H1 (cell line): ENCODE data around the gene HIP1. TPM values are rescaled to one million over a fixed set of nuclear protein-coding genes. Genes with fewer than 3 reads are reported as not detected.
"Not testable (repeated sequence)": the region's sequence is repeated elsewhere in the genome, so short reads cannot be mapped to it uniquely, and the experiment has no call there.

Source experiments
- CTCF ChIA-PET: fragments of 300-600 bp; sonication (Branson Sonifier 250); formaldehyde crosslinking; loops from one replicate; lab custom pipeline; 2021; ENCODE audit not compliant: partially characterized antibody; lab: Charles Lee
- POLR2A ChIA-PET: fragments of 300-600 bp; sonication (Branson Sonifier 250); formaldehyde crosslinking; loops from one replicate; lab custom pipeline; 2021; ENCODE audit warnings: inconsistent platforms; ENCODE audit not compliant: partially characterized antibody; lab: Charles Lee
- DNase-seq, 2 experiments: peaks; one replicate each; pipeline versions ENCODE4 v3.0.0 to v3.0.0-alpha.2; 2010 to 2022; ENCODE audit warnings: low spot score in 2 of 2, low read depth in 1 of 2, mixed read lengths in 1 of 2
- FAIRE-seq: peaks from 2 replicates; lab custom pipeline; 2011; peaks lifted over from hg19 to GRCh38; lab: Jason Lieb, UNC
- H2AFZ ChIP-seq: 2 replicates; pipeline ENCODE4 v1.8.1; 2012; ENCODE audit warnings: low read length, inconsistent platforms
- H2AK5ac ChIP-seq: 2 replicates; pipeline ENCODE4 v1.6.1; 2013; ENCODE audit warnings: low read depth, low read length
- H2BK120ac ChIP-seq: replicated peaks from 2 replicates; pipeline ENCODE3; 2013; ENCODE audit warnings: low read depth, low read length, inconsistent platforms
- H2BK12ac ChIP-seq: 2 replicates; pipeline ENCODE4 v1.6.1; 2013; ENCODE audit warnings: low read depth, low read length
- H2BK15ac ChIP-seq: 2 replicates; pipeline ENCODE4 v1.6.1; 2013; ENCODE audit warnings: low read length
- H2BK20ac ChIP-seq: 2 replicates; pipeline ENCODE4 v1.6.1; 2013; ENCODE audit warnings: low read length
- H2BK5ac ChIP-seq: 2 replicates; pipeline ENCODE4 v1.6.1; 2013; ENCODE audit warnings: low read depth, low read length
- H3K14ac ChIP-seq: 2 replicates; pipeline ENCODE4 v1.6.1; 2013; ENCODE audit warnings: inconsistent platforms; ENCODE audit not compliant: insufficient read length
- H3K18ac ChIP-seq: 2 replicates; pipeline ENCODE4 v1.6.1; 2013; ENCODE audit warnings: low read length; ENCODE audit errors: extremely low read depth
- H3K23ac ChIP-seq: 2 replicates; pipeline ENCODE4 v1.6.1; 2013; ENCODE audit warnings: inconsistent platforms; ENCODE audit not compliant: insufficient read length
- H3K23me2 ChIP-seq: 2 replicates; pipeline ENCODE4 v1.6.1; 2013; ENCODE audit warnings: low read depth, low read length
- H3K27ac ChIP-seq: 2 replicates; pipeline ENCODE4 v1.6.1; 2011; ENCODE audit warnings: low read depth, low read length, inconsistent platforms
- H3K27me3 ChIP-seq, 4 experiments: replicated peaks in 1 of 4; 1 replicate in 1 of 4; 2 replicates in 3 of 4; pipeline versions ENCODE4 v1.6.1 to v1.8.1; 2011 to 2013; ENCODE audit warnings: low read length in 3 of 4, mild to moderate bottlenecking in 3 of 4, inconsistent platforms in 2 of 4, mixed read lengths in 2 of 4, moderate library complexity in 1 of 4; ENCODE audit not compliant: control insufficient read depth in 3 of 4, insufficient read depth in 3 of 4; ENCODE audit errors: extremely low read depth in 1 of 4
- H3K36me3 ChIP-seq, 4 experiments: 2 replicates each; pipeline versions ENCODE4 v1.6.1 to v1.8.1; 2011 to 2013; ENCODE audit warnings: mild to moderate bottlenecking in 4 of 4, low read length in 3 of 4, moderate library complexity in 2 of 4, control low read depth in 1 of 4, inconsistent platforms in 1 of 4; ENCODE audit not compliant: insufficient read depth in 4 of 4, control insufficient read depth in 2 of 4
- H3K4ac ChIP-seq: replicated peaks from 2 replicates; pipeline ENCODE3; 2013; ENCODE audit warnings: low read length, low read depth, mixed read lengths, inconsistent platforms; ENCODE audit not compliant: insufficient read length
- H3K4me1 ChIP-seq, 4 experiments: replicated peaks in 1 of 4; 1 replicate in 1 of 4; 2 replicates in 3 of 4; pipeline versions ENCODE4 v1.6.1 to v1.8.1; 2011 to 2013; ENCODE audit warnings: low read length in 3 of 4, inconsistent platforms in 2 of 4, mixed read lengths in 1 of 4; ENCODE audit not compliant: insufficient read depth in 4 of 4, control insufficient read depth in 3 of 4
- H3K4me2 ChIP-seq, 2 experiments: 2 replicates each; pipeline versions ENCODE4 v1.6.1 to v1.8.1; 2011 to 2013; ENCODE audit warnings: low read depth in 2 of 2, low read length in 2 of 2, control low read depth in 1 of 2, inconsistent platforms in 1 of 2, mild to moderate bottlenecking in 1 of 2; ENCODE audit not compliant: insufficient read depth in 1 of 2
- H3K4me3 ChIP-seq, 4 experiments: fragments of 200-600, 300-600 bp in 1 of 4; sonication (generic), shearing (Covaris generic), sonication (Bioruptor Twin) in 1 of 4; 2 replicates each; pipeline versions ENCODE4 v1.5.1 to v1.8.1; 2011 to 2016; ENCODE audit warnings: low read length in 4 of 4, low read depth in 3 of 4, control low read depth in 2 of 4, inconsistent platforms in 2 of 4, mild to moderate bottlenecking in 2 of 4, mixed read lengths in 1 of 4, moderate library complexity in 1 of 4; ENCODE audit not compliant: insufficient read depth in 2 of 4; ENCODE audit errors: extremely low read depth in 1 of 4
- H3K56ac ChIP-seq: replicated peaks from 2 replicates; pipeline ENCODE3; 2013; ENCODE audit warnings: low read depth, mild to moderate bottlenecking, mixed read lengths, low read length, inconsistent platforms; ENCODE audit not compliant: insufficient read length
- H3K79me1 ChIP-seq: 2 replicates; pipeline ENCODE4 v1.6.1; 2013; ENCODE audit warnings: low read depth, low read length, control low read depth
- H3K79me2 ChIP-seq, 2 experiments: 2 replicates each; pipeline versions ENCODE4 v1.6.1 to v1.8.1; 2012 to 2013; ENCODE audit warnings: low read length in 2 of 2, mild to moderate bottlenecking in 2 of 2, inconsistent platforms in 1 of 2; ENCODE audit not compliant: insufficient read depth in 2 of 2, control insufficient read depth in 1 of 2
- H3K9ac ChIP-seq, 4 experiments: replicated peaks in 1 of 4; 1 replicate in 1 of 4; 2 replicates in 3 of 4; pipeline versions ENCODE4 v1.6.1 to v1.8.1; 2011 to 2013; ENCODE audit warnings: low read depth in 3 of 4, low read length in 3 of 4, control low read depth in 2 of 4, mild to moderate bottlenecking in 2 of 4, moderate library complexity in 2 of 4, inconsistent platforms in 1 of 4; ENCODE audit errors: extremely low read depth in 1 of 4
- H3K9me3 ChIP-seq, 2 experiments: 2 replicates each; pipeline versions ENCODE4 v1.6.1 to v1.8.1; 2012 to 2013; ENCODE audit warnings: mild to moderate bottlenecking in 2 of 2, moderate library complexity in 2 of 2, control low read depth in 1 of 2, inconsistent platforms in 1 of 2, low read depth in 1 of 2, low read length in 1 of 2, mixed read lengths in 1 of 2; ENCODE audit not compliant: insufficient read depth in 2 of 2
- H4K20me1 ChIP-seq, 2 experiments: replicated peaks in 1 of 2; 2 replicates each; pipeline versions ENCODE3 to v1.8.1; 2011 to 2013; ENCODE audit warnings: inconsistent platforms in 2 of 2, low read length in 2 of 2, mild to moderate bottlenecking in 1 of 2; ENCODE audit not compliant: insufficient read depth in 2 of 2, control insufficient read depth in 1 of 2
- H4K5ac ChIP-seq: 2 replicates; pipeline ENCODE4 v1.6.1; 2013; ENCODE audit warnings: low read length, low read depth, mixed read lengths, inconsistent platforms; ENCODE audit not compliant: insufficient read length
- H4K8ac ChIP-seq: 2 replicates; pipeline ENCODE4 v1.8.0; 2013; ENCODE audit warnings: mild to moderate bottlenecking, moderate library complexity, low read length, inconsistent platforms; ENCODE audit not compliant: insufficient read depth; ENCODE audit errors: extremely low read depth
- H4K91ac ChIP-seq: replicated peaks from 2 replicates; pipeline ENCODE3; 2013; ENCODE audit warnings: low read length, mixed read lengths, inconsistent platforms; ENCODE audit not compliant: insufficient read length
- BACH1 ChIP-seq: IDR thresholded peaks from 2 replicates; pipeline ENCODE4 v1.6.1; 2012; ENCODE audit warnings: low read length, improper control_type of control experiment
- BRCA1 ChIP-seq: IDR thresholded peaks from 2 replicates; pipeline ENCODE4 v1.6.1; 2012; ENCODE audit warnings: low read depth, low read length, improper control_type of control experiment
- CREB1 ChIP-seq: IDR thresholded peaks from 2 replicates; pipeline ENCODE4 v1.6.1; 2012; ENCODE audit warnings: inconsistent platforms
- SIN3A ChIP-seq, 2 experiments: IDR thresholded peaks in 1 of 2; conservative IDR thresholded peaks in 1 of 2; 2 replicates each; pipeline ENCODE4 v1.6.1; 2011 to 2012; ENCODE audit warnings: low read length in 2 of 2, improper control_type of control experiment in 1 of 2, low read depth in 1 of 2, mild to moderate bottlenecking in 1 of 2
- WGBS, 2 experiments: shearing (Covaris generic) in 1 of 2; methylation state at CpG; one replicate each; pipeline versions ENCODE4 v1.1.6 to v1.1.7; 2013 to 2015; ENCODE audit warnings: low lambda C conversion rate in 2 of 2, mixed read lengths in 2 of 2, inconsistent platforms in 1 of 2, low coverage in 1 of 2, missing lambda C conversion rate in 1 of 2; ENCODE audit not compliant: insufficient replicate concordance in 2 of 2, insufficient coverage in 1 of 2, insufficient read length in 1 of 2; ENCODE audit errors: extremely low coverage in 1 of 2, missing lambda C conversion rate in 1 of 2; 5-methylcytosine and 5-hydroxymethylcytosine counted together
- polyA plus RNA-seq, 7 experiments: library from polyadenylated mRNA; depleted of rRNA in 3 of 7; stranded (reverse) in 5 of 7; unstranded in 2 of 7; fragments of >200 nt in 5 of 7; fragments of 200-250 nt in 2 of 7; gene quantifications; 1 replicate in 5 of 7; 2 replicates in 1 of 7; 4 replicates in 1 of 7; pipeline versions ENCODE4 v1.2.1 to v1.2.3, GENCODE V29; 2011 to 2013; ENCODE audit warnings: missing spikeins in 2 of 7, mixed read lengths in 2 of 7
- total RNA-seq: library from RNA; stranded (reverse); fragmentation: NEBNext Ultra II Directional; extraction: Animal tissue kit (Norgen Biotek cat#: 25700); gene quantifications from 2 replicates; pipeline ENCODE4 v1.2.1, GENCODE V29; 2021
- TF ChIP-seq, protein P1 (sequence below): IDR thresholded peaks from 2 replicates; pipeline ENCODE4 v1.6.1; 2012; ENCODE audit warnings: low read length, inconsistent platforms

The HIP1 gene
- total and polyA plus RNA-seq, 2 of the 8 experiments (the other 6 are each of a cell fraction or from before 2014, with no cell fraction given): 51.8 to 108 TPM

DNA sequence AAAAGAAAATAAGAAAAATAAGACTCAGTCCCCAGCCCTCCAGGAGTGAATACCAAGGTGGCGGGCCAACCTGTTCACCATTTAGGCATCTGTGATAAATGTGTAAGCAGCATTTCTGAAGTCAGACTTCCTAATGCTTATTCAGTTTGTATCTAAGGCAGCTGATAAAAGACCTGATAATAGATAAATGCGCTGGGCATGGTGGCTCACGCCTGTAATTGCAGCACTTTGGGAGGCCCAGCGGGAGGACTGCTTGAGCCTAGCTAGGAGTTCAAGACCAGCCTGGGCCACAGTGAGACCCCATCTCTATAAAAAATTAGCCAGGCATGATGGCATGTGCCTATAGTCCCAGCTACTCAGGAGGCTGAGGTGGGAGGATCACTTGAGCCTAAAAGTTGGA, 143.0 kb downstream of the HIP1 start (continued):
- TF ChIP-seq CREB1 (no peak), SIN3A (conservative IDR thresholded peaks at IDR 0.05 in 1 of 2, IDR thresholded peaks at IDR 0.05 in 1 of 2; ENCODE audit: low read depth in 1 of 2, low read length in 2 of 2) (no peak), BACH1 (no peak), BRCA1 (no peak)
- TF ChIP-seq, protein P1, sequence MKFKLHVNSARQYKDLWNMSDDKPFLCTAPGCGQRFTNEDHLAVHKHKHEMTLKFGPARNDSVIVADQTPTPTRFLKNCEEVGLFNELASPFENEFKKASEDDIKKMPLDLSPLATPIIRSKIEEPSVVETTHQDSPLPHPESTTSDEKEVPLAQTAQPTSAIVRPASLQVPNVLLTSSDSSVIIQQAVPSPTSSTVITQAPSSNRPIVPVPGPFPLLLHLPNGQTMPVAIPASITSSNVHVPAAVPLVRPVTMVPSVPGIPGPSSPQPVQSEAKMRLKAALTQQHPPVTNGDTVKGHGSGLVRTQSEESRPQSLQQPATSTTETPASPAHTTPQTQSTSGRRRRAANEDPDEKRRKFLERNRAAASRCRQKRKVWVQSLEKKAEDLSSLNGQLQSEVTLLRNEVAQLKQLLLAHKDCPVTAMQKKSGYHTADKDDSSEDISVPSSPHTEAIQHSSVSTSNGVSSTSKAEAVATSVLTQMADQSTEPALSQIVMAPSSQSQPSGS: no peak
- TF ChIP-seq, all 59 proteins: peak for 0

DNA sequence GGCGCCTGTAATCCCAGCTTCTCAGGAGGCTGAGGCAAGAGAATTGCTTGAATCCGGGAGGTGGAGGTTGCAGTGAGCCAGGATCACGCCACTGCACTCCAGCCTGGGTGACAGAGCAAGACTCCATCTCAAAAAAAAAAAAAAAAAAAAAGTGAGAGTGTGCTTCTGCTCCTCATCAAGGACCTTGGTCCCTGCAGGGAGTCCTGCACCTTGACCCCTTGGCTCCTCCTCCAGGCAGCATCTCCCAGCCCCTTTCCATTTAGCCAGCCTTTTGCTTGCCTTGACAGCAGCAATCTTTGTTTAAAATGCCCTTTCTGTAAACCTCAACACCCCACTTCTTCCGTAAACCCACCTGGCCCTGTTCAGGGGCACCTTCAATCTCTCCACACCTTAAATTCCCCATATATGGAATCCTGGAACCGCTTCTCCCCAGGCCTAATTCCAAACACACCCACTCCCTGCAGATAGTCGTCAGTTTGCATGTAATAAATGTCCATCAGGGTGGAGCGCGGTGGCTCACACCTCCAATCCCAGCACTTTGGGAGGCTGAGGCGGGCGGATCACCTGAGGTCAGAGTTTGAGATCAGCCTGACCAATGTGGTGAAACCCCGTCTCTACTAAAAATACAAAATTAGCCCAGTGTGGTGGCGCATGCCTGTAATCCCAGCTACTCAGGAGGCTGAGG, 145.1 kb downstream of the HIP1 start:
- FAIRE-seq, H4K8ac ChIP-seq, H3K9me3 ChIP-seq, H3K4me1 ChIP-seq, H3K23ac ChIP-seq, H3K79me2 ChIP-seq, CTCF ChIA-PET, POLR2A ChIA-PET, H3K27ac ChIP-seq, H3K79me1 ChIP-seq, H3K23me2 ChIP-seq, DNase-seq, H2BK20ac ChIP-seq, H4K20me1 ChIP-seq, H2BK12ac ChIP-seq, H3K14ac ChIP-seq, H2AK5ac ChIP-seq, H3K4me2 ChIP-seq, H3K9ac ChIP-seq, H2BK120ac ChIP-seq, H2BK15ac ChIP-seq, H3K18ac ChIP-seq, H3K27me3 ChIP-seq, H4K5ac ChIP-seq, H4K91ac ChIP-seq, H2BK5ac ChIP-seq, H3K4ac ChIP-seq, H3K56ac ChIP-seq, H2AFZ ChIP-seq, H3K4me3 ChIP-seq: not testable (repeated sequence)
- peaks cover 8 to 59% (median 19%) of the 10 kb centered on the region in 4 experiments for H3K36me3 ChIP-seq
- 88% methylated on average over 11 of the region's 12 CpGs; no CpG with 5 or more reads in 1 of the 2 experiments for WGBS, 2 experiments
